Measurements from ENCODE around the gene SNPH.

Gene SNPH

GRCh38 chr20:1287787-1288569 lies 21.9 kb downstream of the SNPH start:
- no peak for DNase-seq

DNA sequence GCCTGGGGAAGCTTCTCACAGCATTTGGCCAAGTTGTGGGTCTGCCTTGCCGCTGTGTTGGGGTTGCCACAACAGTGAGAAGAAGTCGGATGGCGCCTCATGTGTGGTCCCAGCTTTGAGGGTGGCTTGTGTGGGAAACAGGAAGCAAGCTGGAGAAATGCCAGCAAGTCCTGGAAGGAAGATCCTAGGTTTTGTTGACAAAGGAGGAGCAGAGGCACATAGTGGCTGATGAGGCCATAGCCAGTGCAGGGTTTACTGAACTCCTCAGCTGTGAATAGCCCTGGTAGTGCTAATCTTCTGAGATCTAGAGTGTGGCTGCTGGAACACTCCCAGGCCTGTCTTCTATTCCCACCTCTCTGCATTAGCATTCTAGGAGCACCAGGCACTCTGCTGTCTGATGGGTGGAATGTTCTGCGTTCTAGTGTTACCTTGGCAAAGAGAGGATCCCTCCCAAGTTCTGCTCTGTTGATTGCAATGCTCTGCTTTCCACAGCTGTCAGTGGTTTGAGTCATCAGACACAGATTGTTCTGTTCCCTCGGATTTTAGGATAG lies 25.2 kb downstream of the SNPH start:
- DNase-seq, result no peak

- DNase-seq, result no peak
Observed at GRCh38 chr20:1292620-1293019, 26.5 kb downstream of the SNPH start.

- DNase-seq, result no peak
Observed at GRCh38 chr20:1293641-1294379, 27.7 kb downstream of the SNPH start.

DNA sequence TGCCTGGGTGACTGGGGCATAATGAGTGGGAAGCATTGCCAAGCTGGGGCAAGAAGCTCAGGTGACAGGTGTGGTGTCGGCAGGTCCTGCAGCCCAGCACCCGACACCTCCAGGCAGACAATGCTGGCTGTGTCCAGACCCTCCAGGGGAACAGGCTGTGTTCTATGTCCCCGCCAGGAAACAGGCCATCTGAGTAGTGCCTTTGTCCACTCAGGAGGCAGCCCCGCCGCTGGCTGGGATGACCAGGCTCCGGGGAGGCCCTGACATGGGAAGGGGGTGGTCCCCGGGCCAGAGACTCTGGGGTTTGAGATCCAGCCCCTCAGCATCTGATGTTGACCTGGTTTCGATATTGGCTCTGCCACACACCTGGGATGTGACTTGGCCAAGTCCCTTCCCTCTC lies 28.4 kb downstream of the SNPH start:
- no peak for DNase-seq

GRCh38 chr20:1295276-1295930 lies 29.3 kb downstream of the SNPH start:
- DNase-seq, result no peak

DNA sequence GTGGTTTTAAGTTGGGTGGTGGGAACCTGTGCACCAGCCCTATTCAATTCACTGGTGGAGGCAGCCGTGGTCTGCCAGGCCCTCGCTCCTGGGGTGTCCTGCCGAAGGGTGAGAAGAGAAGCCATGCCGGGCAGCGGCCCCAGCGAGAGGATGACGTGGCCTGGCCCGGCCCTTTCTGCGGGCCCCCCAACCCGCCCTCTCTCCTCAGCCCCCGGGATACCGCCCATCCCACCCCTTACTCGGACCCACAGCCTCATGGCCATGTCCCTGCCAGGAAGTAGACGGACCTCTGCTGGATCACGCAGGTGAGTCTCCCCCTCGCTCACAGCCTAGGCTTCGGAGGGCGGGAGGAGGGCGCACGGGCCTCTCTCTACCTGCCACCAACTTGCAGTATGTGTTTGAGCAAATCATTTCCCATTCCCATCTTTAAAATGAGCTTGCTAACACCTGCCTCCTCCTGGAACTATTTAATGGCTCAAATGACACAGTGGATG lies 30.1 kb downstream of the SNPH start:
- DNase-seq, result no peak

DNA sequence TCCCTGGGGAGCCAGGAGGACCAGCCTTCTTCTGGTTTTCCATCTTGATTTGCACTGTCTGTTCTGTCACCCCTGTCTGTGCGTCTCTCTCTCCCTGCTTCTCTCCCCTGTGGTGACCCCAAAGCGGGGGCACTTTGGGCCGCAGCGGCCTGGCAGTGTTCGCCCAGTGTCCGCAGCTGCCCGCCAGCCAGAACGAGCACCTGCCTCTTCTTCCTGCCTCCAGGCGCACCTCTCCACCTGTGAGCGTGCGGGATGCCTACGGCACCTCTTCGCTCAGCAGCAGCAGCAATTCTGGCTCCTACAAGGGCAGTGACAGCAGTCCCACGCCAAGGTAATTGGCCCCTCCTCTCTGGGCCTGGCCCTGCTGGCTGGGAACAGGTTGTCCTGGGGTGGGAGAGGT lies 30.8 kb downstream of the SNPH start:
- no peak for DNase-seq

DNA sequence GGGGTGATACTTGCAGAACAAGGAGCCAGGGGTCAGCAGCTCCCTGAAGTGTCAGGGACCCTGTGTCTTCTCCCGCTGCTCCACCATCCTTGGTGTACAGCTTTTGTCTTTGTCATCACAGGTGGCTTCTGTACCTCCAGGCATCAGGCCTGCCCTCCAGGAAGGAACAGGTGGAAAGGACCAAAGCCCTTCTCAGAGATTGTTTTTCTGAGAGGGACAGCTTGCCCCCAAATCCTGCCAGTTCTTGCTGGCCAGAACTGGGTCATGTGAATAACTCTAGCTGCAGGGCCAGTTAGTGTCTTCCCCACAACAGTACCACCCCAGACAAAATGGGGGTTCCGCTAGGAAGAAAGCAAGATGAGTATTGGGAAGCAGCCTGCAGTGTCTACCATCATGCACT lies 31.4 kb downstream of the SNPH start:
- DNase-seq, result no peak

GRCh38 chr20:1298166-1298565 lies 32.1 kb downstream of the SNPH start:
- no peak for DNase-seq

DNA sequence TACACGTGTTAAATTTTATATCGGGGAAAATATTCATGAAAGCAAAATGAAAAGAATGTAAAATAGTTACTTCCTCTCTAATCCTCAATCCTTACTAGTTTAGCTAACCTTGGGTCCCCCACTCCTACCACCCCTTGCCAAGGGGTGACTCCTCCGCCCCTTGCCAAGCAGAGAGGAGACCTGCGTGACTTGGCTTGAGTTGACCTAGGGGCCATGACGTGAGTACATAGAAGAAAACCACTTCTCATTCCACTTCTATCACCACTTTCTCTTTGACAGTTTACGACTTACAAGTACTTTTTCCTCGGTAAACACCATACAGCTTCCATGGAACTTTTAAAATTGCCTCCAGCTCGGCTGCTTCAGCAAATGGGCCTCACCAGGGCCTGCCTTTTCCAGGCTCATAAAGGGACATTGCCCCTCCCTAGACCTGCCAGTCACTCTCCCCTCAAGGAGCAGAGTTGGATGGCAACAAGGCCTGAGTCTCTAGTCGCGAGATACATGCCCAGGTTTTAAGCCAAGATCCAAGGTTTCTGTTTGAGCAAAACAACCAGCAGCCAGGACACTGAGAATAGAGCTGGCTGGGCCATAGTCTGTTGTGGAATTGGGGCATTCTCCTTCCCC lies 32.9 kb downstream of the SNPH start:
- DNase-seq, result no peak

- peak; percentile 45 for DNase-seq
Observed at GRCh38 chr20:1299522-1299921, 33.4 kb downstream of the SNPH start.

GRCh38 chr20:1300083-1300840 lies 34.2 kb downstream of the SNPH start:
- DNase-seq, result no peak

DNA sequence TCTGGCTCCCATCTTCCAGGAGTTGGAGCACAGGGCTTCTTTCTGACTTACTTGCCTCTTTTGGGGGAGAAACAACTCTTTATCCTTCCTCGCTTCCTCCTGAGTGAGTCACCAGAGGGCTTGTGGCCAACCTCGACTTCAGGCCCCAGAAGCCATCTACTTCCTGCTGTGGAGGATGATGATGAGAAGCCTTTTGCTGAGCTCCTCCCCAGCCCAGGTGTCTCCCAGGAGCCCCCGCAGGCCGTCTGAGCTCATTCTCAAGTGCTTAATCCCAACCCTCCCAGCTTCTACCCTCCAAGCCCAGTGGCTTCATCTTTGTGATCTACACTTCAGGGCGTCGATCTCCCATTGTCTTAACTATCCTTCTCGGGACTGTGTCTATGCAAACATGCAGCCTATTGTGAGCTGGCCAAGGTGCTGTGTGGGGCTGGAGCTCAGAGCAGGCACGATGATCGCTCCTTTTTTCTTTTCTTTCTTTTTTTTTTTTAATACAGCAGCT lies 35.0 kb downstream of the SNPH start:
- peak; percentile 71 for DNase-seq

DNA sequence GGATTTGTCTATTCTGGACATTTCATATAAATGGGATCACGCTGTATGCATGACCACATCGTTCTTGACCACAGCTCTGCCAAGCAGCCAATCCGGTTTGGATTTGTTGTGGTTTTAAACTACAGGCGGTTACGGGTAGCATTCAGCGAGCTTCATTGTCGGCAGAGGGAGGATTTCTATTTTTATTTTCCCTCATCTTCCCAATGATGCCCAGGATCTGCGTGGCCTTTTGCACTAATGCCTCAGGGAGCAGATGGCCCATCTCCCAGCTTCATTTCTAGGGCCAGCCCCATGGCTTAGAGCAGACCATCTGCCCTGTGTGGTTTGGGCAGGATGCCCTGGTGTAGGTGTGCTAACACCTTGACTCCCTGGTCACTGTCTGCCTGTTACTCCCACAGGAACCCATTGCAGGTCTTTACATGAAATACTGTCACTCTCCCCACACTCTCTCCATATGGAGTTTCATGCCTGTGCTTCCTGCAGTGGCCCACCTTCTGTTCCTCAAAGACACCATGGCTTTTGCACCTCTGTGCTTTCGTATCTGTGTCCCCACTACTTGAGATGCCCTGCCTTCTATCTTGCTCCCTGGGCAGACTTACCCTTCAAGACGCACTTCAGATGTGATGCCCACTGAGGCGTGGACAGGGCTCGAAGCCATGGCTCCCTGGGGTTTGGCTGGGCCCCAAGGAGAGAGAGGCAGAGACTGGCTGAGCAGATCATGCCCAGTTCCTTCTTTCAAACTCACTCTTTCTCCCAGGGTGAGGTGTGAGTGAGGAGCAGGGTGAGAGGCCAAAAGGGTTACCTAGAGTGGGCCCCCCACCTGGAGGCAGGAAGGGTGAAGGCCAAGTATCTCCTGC lies 36.8 kb downstream of the SNPH start:
- DNase-seq, result peak; percentile 65

DNA sequence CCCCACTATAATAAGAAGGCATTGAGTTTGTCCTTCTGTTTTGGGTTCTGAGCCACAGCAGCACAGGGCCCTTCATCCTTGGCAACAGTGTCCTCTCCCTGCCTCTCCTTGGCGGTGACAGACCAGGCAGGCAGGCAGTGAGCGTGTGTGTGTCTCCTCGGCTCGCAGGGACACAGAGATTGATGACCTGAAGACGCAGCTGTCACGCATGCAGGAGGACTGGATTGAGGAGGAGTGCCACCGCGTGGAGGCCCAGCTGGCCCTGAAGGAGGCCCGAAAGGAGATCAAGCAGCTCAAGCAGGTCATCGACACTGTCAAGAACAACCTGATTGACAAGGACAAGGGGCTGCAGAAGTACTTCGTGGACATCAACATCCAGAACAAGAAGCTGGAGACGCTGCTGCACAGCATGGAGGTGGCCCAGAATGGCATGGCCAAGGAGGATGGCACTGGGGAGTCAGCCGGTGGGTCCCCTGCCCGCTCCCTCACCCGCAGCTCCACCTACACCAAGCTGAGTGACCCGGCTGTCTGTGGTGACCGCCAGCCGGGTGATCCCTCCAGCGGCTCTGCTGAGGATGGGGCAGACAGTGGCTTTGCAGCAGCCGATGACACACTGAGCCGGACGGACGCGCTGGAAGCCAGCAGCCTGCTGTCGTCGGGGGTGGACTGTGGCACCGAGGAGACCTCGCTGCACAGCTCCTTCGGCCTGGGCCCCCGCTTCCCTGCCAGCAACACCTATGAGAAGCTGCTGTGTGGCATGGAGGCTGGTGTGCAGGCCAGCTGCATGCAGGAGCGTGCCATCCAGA lies 38.8 kb downstream of the SNPH start:
- no peak for DNase-seq

- DNase-seq, result no peak
Observed at GRCh38 chr20:1305712-1306111, 39.6 kb downstream of the SNPH start.

- DNase-seq, result no peak
Observed at GRCh38 chr20:1306316-1307135, 40.4 kb downstream of the SNPH start.

GRCh38 chr20:1307171-1307570 lies 41.1 kb downstream of the SNPH start:
- DNase-seq, result no peak

Data from hematopoietic multipotent progenitor cell treated with erythropoietin and hydrocortisone succinate and interleukin-3 and kit ligand, for 4 days (in vitro differentiated cells).